Fibroblast of the aortic adventitia (primary cell): ENCODE measurements around the gene TMEM131L. TPM values are rescaled to one million over a fixed set of nuclear protein-coding genes. Genes with fewer than 3 reads are reported as not detected.
"Not testable (repeated sequence)": the region's sequence is repeated elsewhere in the genome, so short reads cannot be mapped to it uniquely, and the experiment has no call there.

ENCODE experiments used
- DNase-seq: peaks from one replicate; pipeline ENCODE4 v3.0.0-alpha.2; 2010; ENCODE audit warnings: low read depth
- H3K4me3 ChIP-seq: 2 replicates; pipeline ENCODE4 v1.5.1; 2011; ENCODE audit warnings: low read depth, mild to moderate bottlenecking, control low read depth, low read length, moderate library complexity
- total RNA-seq: library from RNA; depleted of rRNA; stranded (reverse); fragments of >200 nt; gene quantifications from 2 replicates; pipeline ENCODE4 v1.2.3, GENCODE V29; 2012; ENCODE audit warnings: low replicate concordance
- TF ChIP-seq, protein P1 (sequence below): IDR thresholded peaks from 2 replicates; pipeline ENCODE4 v1.5.1; 2011; ENCODE audit warnings: mild to moderate bottlenecking, low read length, control low read depth, inconsistent platforms; ENCODE audit not compliant: insufficient read depth

The TMEM131L gene
- total RNA-seq, 1 donor: 10.8 TPM

- DNase-seq: no peak
- H3K4me3 ChIP-seq: no peak overlapping the region
- TF ChIP-seq, protein P1, sequence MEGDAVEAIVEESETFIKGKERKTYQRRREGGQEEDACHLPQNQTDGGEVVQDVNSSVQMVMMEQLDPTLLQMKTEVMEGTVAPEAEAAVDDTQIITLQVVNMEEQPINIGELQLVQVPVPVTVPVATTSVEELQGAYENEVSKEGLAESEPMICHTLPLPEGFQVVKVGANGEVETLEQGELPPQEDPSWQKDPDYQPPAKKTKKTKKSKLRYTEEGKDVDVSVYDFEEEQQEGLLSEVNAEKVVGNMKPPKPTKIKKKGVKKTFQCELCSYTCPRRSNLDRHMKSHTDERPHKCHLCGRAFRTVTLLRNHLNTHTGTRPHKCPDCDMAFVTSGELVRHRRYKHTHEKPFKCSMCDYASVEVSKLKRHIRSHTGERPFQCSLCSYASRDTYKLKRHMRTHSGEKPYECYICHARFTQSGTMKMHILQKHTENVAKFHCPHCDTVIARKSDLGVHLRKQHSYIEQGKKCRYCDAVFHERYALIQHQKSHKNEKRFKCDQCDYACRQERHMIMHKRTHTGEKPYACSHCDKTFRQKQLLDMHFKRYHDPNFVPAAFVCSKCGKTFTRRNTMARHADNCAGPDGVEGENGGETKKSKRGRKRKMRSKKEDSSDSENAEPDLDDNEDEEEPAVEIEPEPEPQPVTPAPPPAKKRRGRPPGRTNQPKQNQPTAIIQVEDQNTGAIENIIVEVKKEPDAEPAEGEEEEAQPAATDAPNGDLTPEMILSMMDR: no peak
These were observed 41.3 kb downstream of the TMEM131L start for GRCh38 chr4:153507310-153508073.

- not testable (repeated sequence) for H3K4me3 ChIP-seq, DNase-seq
These were observed 43.1 kb downstream of the TMEM131L start for GRCh38 chr4:153509212-153509611.

DNA sequence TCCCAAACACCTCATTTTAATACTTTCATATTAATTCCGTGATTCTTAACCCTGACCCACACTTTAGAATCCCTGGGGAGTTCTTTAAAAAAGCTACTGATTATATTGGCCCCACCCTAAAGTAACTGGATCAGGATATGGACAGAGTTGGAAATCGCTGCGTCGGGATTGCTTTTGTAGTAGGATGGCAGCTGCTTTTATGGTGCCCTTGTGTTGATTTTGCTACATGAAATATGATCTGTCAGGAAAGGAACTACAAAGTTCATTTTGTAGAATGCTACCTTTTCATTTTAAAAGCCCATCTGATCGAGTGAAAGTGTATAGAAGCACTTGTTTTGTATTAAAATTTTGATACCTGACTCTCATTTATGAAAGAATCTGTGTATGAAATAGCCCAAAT is 43.6 kb downstream of the TMEM131L start:
- H3K4me3 ChIP-seq: no peak overlapping the region
- no peak for DNase-seq
- TF ChIP-seq, protein P1: no peak

DNA sequence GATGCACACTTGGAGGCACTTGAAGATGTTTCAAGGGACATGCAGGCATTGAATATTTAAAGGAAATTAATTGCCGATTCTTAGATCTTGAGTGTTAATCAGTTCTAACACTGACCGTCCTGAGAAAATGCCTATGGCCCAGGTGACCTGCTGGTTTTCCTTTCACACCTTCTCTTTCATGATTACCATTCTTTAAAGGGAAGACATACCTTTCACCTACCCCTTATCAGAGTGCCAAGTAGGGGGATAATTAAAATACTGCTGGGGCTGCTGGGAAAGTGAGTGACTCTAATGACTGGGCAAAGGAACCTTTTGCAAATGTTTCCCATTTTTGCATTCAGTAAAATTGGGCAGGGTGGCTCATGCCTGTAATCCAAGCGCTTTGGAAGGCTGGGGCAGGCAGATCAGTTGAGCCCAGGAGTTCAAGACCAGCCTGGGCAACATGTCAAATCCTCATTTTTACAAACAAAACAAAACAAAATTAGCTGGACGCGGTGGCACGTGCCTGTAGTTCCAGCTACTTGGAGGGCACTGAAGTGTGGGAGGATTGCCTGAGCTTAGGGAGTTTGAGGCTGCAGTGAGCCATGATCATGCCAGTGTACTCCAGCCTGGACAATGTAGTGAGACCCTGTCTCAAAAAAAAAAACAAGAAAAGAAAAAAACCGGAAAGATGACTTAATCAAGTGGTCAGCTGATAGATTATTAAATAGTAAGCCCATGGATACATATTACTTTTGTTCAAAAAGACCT is 44.3 kb downstream of the TMEM131L start:
- no peak overlapping the region for H3K4me3 ChIP-seq
- TF ChIP-seq, protein P1: no peak
- no peak for DNase-seq

- TF ChIP-seq, protein P1: no peak
- no peak overlapping the region for H3K4me3 ChIP-seq
- DNase-seq: no peak
These were observed 44.9 kb downstream of the TMEM131L start for GRCh38 chr4:153511104-153511503.

- no peak for DNase-seq
- TF ChIP-seq, protein P1: no peak
- no peak overlapping the region for H3K4me3 ChIP-seq
These were observed 46.1 kb downstream of the TMEM131L start for GRCh38 chr4:153512162-153512852.

DNA sequence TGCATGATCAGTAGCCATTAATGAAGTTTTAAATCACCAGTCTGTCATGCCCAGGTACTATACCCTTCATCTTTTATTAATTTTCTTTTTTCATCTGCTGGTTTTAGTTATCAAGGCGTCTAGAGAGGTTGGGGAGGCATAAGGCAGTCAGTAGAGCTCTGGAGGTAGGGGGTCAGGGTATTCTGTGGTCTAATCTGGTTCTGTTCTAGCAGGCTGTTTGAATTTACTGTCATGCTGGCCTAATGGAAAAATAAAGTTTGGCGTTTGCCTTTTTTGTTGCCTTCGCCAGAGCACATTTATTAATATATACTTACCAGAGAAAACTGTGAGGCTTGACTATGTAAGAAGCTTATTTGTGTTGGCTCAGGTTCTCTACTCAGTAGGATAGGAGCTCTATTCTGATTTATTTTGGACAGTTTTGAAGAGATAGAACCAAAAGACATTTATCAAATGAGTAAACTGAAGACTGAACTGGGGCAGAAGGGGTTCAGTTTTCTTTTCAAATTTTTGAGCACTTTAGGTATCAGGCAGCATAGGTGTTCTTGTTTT is 46.9 kb downstream of the TMEM131L start:
- H3K4me3 ChIP-seq: no peak overlapping the region
- DNase-seq: peak; percentile 77
- TF ChIP-seq, protein P1: no peak
